Body of pancreas (tissue), 4 donors: ENCODE results near the gene TNXB. TPM values are rescaled to one million over a fixed set of nuclear protein-coding genes. Genes with fewer than 3 reads are reported as not detected.
"Not testable (repeated sequence)": the region's sequence is repeated elsewhere in the genome, so short reads cannot be mapped to it uniquely, and the experiment has no call there.

Experiments used
- ATAC-seq: fragments of 150-250 bp; one replicate; pipeline ENCODE4 v1.9.1; 2016
- DNase-seq, 4 donors: peaks; one replicate each; pipeline ENCODE4 v3.0.0-alpha.2; 2019
- H3K27ac ChIP-seq, 4 donors: fragments of 200-600 bp; sonication (generic); 1 replicate in 3 of 4; 2 replicates in 1 of 4; pipeline versions ENCODE4 v1.5.1 to v1.6.1; 2016 to 2019; ENCODE audit warnings: mild to moderate bottlenecking in 1 of 4, mixed read lengths in 1 of 4, moderate library complexity in 1 of 4
- H3K27me3 ChIP-seq, 2 donors: fragments of 200-600 bp; sonication (generic); one replicate each; pipeline ENCODE4 v1.6.0; 2016; ENCODE audit warnings: mild to moderate bottlenecking in 1 of 2
- H3K36me3 ChIP-seq, 2 donors: fragments of 200-600 bp; sonication (generic); replicated peaks in 1 of 2; 2 replicates each; pipeline ENCODE4 v1.5.1; 2016; ENCODE audit warnings: low read depth in 2 of 2; ENCODE audit not compliant: insufficient read depth in 1 of 2
- H3K4me1 ChIP-seq: fragments of 200-600 bp; sonication (generic); one replicate; pipeline ENCODE4 v1.6.0; 2016
- H3K4me3 ChIP-seq, 2 donors: fragments of 200-600 bp; sonication (generic); 1 replicate in 1 of 2; 2 replicates in 1 of 2; pipeline ENCODE4 v1.5.1; 2016 to 2019
- H3K9me3 ChIP-seq, 3 donors: fragments of 200-600 bp; sonication (generic); 1 replicate in 2 of 3; 2 replicates in 1 of 3; pipeline ENCODE4 v1.5.1; 2016
- CTCF ChIP-seq, 7 experiments: fragments of 450-650 bp in 4 of 7; fragments of 200-600 bp in 3 of 7; sonication (generic) in 3 of 7; IDR thresholded peaks; one replicate each; pipeline ENCODE4 v1.5.1; 2016 to 2019; ENCODE audit warnings: antibody characterized with exemption in 7 of 7
- POLR2A ChIP-seq, 3 donors: fragments of 450-650 bp; IDR thresholded peaks; one replicate each; pipeline ENCODE4 v1.6.1; 2016; ENCODE audit warnings: antibody characterized with exemption in 3 of 3, mild to moderate bottlenecking in 2 of 3
- WGBS, 2 donors: methylation state at CpG; one replicate each; pipeline ENCODE4 v1.1.5; 2017; 5-methylcytosine and 5-hydroxymethylcytosine counted together
- intact Hi-C: fragments of 100-400 bp; cut with DNase I; formaldehyde crosslinking; loops from one replicate; pipeline ENCODE4 v1.15.1; 2023
- total RNA-seq, 2 donors: library from RNA; depleted of rRNA; stranded (reverse); fragments of >200 nt; gene quantifications; one replicate each; pipeline ENCODE4 v1.1.0, GENCODE V29; 2016

Gene TNXB
- total RNA-seq, 2 donors from 2014 or later: 24.9 to 36.6 TPM

GRCh38 chr6:32046450-32047083, 62.6 kb downstream of the TNXB start:
- ATAC-seq: no peak
- no peak for DNase-seq
- peak overlapping the region in 1 of 4 donors; percentile 5 for H3K27ac ChIP-seq
- peaks cover 11% of the 10 kb centered on the region for H3K4me1 ChIP-seq
- H3K27me3 ChIP-seq: no peaks in the 10 kb centered on the region
- H3K4me3 ChIP-seq: no peak overlapping the region
- no peak for TF ChIP-seq POLR2A (IDR thresholded peaks at IDR 0.05)
- no peak for TF ChIP-seq CTCF (IDR thresholded peaks at IDR 0.05)
- intact Hi-C loops: no loop called here
- H3K36me3 ChIP-seq: no peaks in the 10 kb centered on the region
- H3K9me3 ChIP-seq: no peaks in the 10 kb centered on the region
- WGBS, 2 donors: 40 to 44% methylated on average over 1 to 12 of the region's 14 CpGs

GRCh38 chr6:32045811-32046449, 63.2 kb downstream of the TNXB start:
- Histone ChIP-seq H3K9me3 (no peaks in the 10 kb centered on the region), H3K27ac (peak overlapping the region in 1 of 4 donors; percentile 44), H3K4me3 (no peak overlapping the region), H3K4me1 (peaks cover 11% of the 10 kb centered on the region), H3K36me3 (no peaks in the 10 kb centered on the region), H3K27me3 (no peaks in the 10 kb centered on the region)
- WGBS, 2 donors: 80 to 81% methylated on average over 11 to 22 of the region's 22 CpGs
- DNase-seq (no peak), ATAC-seq (no peak)
- TF ChIP-seq CTCF (IDR thresholded peaks at IDR 0.05): no peak
- no peak for TF ChIP-seq POLR2A (IDR thresholded peaks at IDR 0.05)
- intact Hi-C loops: no loop called here

- H3K27ac ChIP-seq, H3K9me3 ChIP-seq, H3K4me3 ChIP-seq, H3K27me3 ChIP-seq, ATAC-seq, H3K36me3 ChIP-seq, DNase-seq, intact Hi-C loops: not testable (repeated sequence)
- WGBS, 2 donors: 70 to 80% methylated on average over 2 to 10 of the region's 18 CpGs
- peaks cover 11% of the 10 kb centered on the region for H3K4me1 ChIP-seq
Measured at GRCh38 chr6:32044916-32045315, 64.2 kb downstream of the TNXB start.

GRCh38 chr6:32043589-32044380, 65.4 kb downstream of the TNXB start:
- DNase-seq, H3K27me3 ChIP-seq, H3K27ac ChIP-seq, ATAC-seq, H3K4me3 ChIP-seq, H3K36me3 ChIP-seq, H3K9me3 ChIP-seq, intact Hi-C loops: not testable (repeated sequence)
- H3K4me1 ChIP-seq: peaks cover 11% of the 10 kb centered on the region
- WGBS, 2 donors: 68 to 74% methylated on average over 10 of the region's 31 CpGs

GRCh38 chr6:32042276-32042675, 66.9 kb downstream of the TNXB start:
- 88% methylated on average over 6 of the region's 15 CpGs; no CpG with 5 or more reads in 1 of the 2 donors for WGBS, 2 donors
- H3K9me3 ChIP-seq, DNase-seq, H3K4me1 ChIP-seq, H3K27me3 ChIP-seq, H3K36me3 ChIP-seq, H3K27ac ChIP-seq, ATAC-seq, H3K4me3 ChIP-seq, intact Hi-C loops: not testable (repeated sequence)

- DNase-seq, H3K36me3 ChIP-seq, H3K4me3 ChIP-seq, H3K27ac ChIP-seq, H3K4me1 ChIP-seq, intact Hi-C loops, H3K27me3 ChIP-seq, H3K9me3 ChIP-seq, ATAC-seq: not testable (repeated sequence)
- 33 to 85% methylated on average over 1 to 3 of the region's 10 CpGs for WGBS, 2 donors
Measured at GRCh38 chr6:32041385-32041784, 67.8 kb downstream of the TNXB start.

- 60% methylated on average over 1 of the region's 13 CpGs; no CpG with 5 or more reads in 1 of the 2 donors for WGBS, 2 donors
- intact Hi-C loops, DNase-seq: not testable (repeated sequence)
Measured at GRCh38 chr6:32041050-32041321, 68.2 kb downstream of the TNXB start.

GRCh38 chr6:32040299-32041049, 68.7 kb downstream of the TNXB start:
- intact Hi-C loops, H3K4me1 ChIP-seq, H3K4me3 ChIP-seq, H3K9me3 ChIP-seq, H3K36me3 ChIP-seq, H3K27ac ChIP-seq, ATAC-seq, DNase-seq, H3K27me3 ChIP-seq: not testable (repeated sequence)
- WGBS, 2 donors: 65% methylated on average over 5 of the region's 43 CpGs; no CpG with 5 or more reads in 1 of the 2 donors

More at GRCh38 chr6:32041050-32041321, 68.2 kb downstream of the TNXB start:
- H3K27ac ChIP-seq, H3K36me3 ChIP-seq, H3K27me3 ChIP-seq, H3K9me3 ChIP-seq, H3K4me1 ChIP-seq, ATAC-seq, H3K4me3 ChIP-seq: not testable (repeated sequence)
